GM12892 (cell line): ENCODE data around the gene RPS6KA2.

Experiments used
- POLR2A ChIP-seq: IDR thresholded peaks from 2 replicates; pipeline ENCODE4 v1.6.1; 2011; ENCODE audit warnings: low read depth, low read length, control low read depth
- POLR2AphosphoS5 ChIP-seq: IDR thresholded peaks from 2 replicates; pipeline ENCODE4 v1.6.1; 2011; ENCODE audit warnings: low read depth, low read length, control low read depth
- TAF1 ChIP-seq: IDR thresholded peaks from 2 replicates; pipeline ENCODE4 v1.6.1; 2011; ENCODE audit warnings: low read depth, mild to moderate bottlenecking, control low read depth, low read length, borderline replicate concordance

DNA sequence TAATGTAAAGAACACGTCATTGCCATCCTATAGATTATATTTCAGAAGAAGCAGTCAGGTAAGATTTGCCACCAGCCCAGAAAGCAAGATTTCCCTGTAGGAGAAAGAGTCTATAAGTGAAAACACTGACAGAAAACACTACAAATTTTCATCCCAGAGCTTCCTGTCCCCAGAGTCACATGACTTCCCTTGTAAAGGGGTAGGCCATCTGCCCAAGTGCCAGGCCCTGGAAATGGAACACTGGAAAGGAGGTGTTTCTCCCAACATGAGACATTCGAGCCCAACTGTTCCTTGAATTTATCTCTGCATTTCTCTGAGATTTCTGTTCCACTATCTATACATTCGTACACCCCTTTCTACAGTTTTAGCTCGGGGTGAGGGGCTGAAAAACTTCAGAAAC, 87.5 kb downstream of the RPS6KA2 start:
- TF ChIP-seq POLR2A (no peak), TAF1 (no peak), POLR2AphosphoS5 (no peak)
